ELF-1 (cell line): ENCODE results near the gene SCGB1C1.

ENCODE experiments used
- DNase-seq: peaks from one replicate; pipeline ENCODE4 v3.0.0-alpha.2; 2016; ENCODE audit warnings: low read depth, low spot score

SCGB1C1 gene

DNA sequence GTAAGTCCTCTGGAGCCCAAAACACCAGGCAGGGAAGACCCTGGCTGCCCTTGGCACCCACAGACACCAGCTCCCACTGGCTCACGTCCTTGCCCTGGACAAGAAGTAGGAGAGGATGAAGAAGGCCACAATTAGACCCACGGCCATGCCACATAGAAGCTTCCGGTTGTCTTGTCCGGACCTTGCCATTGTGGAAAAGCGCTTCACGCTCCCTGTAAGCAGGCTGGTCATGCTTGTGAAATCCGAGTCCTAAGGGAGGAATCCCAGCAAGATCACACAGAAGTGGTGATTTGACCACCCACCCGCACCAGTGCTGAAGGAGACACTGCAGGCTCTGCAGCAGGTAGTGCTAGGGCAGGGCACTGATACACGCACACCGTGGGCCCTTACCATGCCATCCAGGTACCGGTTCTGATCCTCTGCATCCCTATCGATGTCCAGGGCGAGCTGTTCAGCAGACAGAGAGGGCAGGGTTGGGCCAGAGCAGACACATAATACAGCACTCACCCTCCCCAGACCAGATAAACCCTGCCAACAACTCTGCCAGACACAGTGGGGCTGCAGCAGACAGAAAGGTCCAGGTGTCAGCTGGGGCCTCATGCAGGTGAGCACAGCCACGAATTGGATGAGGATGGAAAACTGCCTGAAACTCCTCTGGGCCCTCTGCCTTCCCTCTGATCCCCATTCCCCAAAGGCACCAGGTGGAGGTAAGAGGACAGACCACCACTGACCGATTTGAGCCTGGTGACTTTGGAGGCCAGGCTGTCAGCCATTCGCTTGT is 12.5 kb downstream of the SCGB1C1 start:
- no peak for DNase-seq

DNA sequence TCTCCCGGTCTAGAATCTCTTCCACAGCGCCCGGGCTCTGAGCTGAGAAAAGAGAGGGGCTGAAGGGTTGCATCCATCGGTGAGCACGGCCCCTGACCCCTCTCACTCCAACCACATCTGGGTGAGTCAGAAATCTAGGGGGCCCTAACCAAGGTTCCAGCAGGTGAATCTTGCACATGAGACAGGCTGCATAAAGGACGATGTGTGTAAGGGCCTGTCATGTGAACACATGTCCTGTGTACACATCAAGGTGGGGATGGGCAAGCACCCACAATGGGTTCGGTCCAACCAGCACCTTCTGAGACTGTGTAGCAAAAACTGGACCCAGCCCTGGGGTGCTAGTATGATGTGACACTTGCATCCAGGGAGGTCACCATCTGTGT is 13.1 kb downstream of the SCGB1C1 start:
- no peak for DNase-seq

DNA sequence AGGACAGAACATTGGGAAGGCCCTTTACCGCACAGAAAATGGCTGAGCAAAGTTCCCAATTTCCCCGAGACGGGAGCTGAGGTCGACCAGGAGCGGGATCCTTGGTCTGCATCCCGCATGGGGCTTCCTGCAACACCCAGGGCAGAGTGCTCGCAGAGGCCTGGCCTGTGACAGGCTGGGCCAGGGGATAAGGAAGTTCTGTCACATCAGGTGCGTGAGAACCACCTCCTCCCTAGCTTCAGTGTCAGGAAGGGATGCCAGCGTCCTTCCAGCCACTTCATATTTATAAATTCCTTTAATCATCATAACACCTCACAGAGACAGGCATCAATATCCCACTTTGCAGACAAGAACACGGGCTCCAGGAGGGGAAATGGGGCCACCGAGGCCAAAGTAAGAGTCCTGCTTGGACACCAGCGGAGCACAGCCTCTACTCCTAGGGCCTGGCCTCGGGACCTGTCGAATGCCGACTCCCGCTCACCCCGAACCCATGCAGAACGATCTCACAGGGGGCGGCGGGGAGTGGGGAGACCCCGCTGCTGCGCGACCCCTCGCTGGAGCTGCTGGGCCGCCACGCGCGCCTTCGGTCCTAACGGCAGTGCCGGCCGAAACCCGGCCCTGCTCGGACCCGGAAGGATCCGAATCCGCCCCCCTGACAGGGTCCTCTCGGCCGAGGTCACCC is 13.8 kb downstream of the SCGB1C1 start:
- no peak for DNase-seq

DNA sequence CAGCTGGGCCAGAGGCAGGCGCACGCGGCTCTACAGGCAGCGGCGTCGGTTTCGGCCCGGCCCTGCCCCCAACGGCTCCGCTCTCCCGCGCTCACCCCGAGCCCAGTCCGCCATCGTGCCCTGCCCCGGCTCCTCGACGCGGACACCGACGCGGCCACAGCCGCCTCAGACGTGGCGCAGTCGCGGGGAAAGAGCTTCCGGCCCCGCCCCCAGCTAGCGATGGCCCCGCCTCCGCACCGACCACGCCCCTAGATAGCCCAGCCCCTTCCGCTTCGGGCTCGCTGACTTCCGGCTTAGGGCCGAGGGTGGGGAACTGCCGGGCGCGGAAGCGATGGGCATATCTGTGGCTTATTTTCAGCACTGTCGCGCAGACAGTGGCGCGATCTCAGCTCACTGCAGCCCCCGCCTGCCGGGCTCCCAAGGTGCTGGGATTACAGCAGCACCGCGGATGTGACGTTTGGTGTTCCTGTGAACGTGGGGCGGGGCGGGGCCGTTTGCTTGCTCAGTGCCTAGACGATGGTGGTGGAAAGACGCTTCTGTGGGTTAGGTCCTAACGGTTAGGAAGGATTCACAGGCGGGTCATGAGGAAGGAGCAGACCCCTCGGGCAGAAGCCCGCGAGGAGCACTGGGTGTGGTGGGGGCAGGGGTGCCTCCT is 14.5 kb downstream of the SCGB1C1 start, which contains the start of the genes BET1L and RIC8A:
TSS of gene BET1L (minus strand) at position 192 of the 655 bp plus-strand sequence. CDS start at position 114, 78 bp downstream.
TSS of gene RIC8A (plus strand) at position 501 of the 655 bp plus-strand sequence. CDS start 1,147 bp downstream, outside the sequence.
- peak; percentile 99 for DNase-seq

- DNase-seq: no peak
Observed at GRCh38 chr11:207863-208180, 14.9 kb downstream of the SCGB1C1 start.

- DNase-seq: peak; percentile 77
Observed at GRCh38 chr11:208181-208916, 15.5 kb downstream of the SCGB1C1 start.

GRCh38 chr11:208917-209260 is 16.0 kb downstream of the SCGB1C1 start:
- no peak for DNase-seq

- no peak for DNase-seq
Observed at GRCh38 chr11:209275-210121, 16.6 kb downstream of the SCGB1C1 start.

GRCh38 chr11:210122-210802 is 17.4 kb downstream of the SCGB1C1 start:
- DNase-seq: peak; percentile 56

GRCh38 chr11:210803-211180 is 17.9 kb downstream of the SCGB1C1 start:
- no peak for DNase-seq

DNA sequence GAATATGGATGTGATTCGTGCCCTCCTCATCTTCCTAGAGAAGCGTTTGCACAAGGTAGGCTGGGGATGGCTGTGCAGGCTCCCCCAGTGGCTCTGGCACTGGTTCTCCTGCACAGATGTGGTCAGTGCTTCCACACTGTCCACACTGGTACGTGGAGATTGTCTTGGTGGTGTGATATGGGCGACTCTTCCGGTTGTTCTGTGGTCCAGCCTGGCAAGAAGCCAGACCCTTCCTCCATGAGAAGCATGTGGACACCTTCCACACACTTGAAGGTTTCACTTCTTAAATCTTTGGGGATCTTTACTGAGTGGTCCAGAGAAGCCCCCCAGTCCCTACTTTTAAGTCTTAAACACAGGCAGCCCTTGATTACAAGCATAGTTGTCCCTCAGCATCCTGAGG is 18.4 kb downstream of the SCGB1C1 start:
- no peak for DNase-seq

DNA sequence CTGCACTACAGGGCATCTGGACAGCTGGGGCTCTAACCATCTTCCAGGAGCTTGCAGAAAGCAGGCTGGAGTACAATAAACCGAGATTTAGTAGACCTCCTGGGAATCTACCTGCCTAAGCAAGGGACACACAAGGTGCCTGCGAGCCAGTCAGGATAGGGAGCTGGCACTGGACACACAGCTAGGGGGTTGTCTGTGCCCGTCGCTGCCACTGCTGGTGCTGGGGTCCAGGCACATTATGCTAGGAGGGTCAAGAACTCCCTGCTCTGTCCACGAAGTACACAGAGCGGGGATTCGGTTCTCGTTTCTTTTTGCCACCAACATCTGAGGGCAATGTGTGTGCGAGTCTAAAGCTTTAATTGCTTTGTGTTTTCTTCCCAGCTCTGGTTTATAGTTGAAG is 18.9 kb downstream of the SCGB1C1 start:
- no peak for DNase-seq

GRCh38 chr11:212150-213100 is 19.5 kb downstream of the SCGB1C1 start:
- no peak for DNase-seq

GRCh38 chr11:213111-213510 is 20.2 kb downstream of the SCGB1C1 start:
- no peak for DNase-seq

- no peak for DNase-seq
Observed at GRCh38 chr11:214083-214482, 21.2 kb downstream of the SCGB1C1 start.

GRCh38 chr11:215581-216037 is 22.7 kb downstream of the SCGB1C1 start:
- DNase-seq: no peak

DNA sequence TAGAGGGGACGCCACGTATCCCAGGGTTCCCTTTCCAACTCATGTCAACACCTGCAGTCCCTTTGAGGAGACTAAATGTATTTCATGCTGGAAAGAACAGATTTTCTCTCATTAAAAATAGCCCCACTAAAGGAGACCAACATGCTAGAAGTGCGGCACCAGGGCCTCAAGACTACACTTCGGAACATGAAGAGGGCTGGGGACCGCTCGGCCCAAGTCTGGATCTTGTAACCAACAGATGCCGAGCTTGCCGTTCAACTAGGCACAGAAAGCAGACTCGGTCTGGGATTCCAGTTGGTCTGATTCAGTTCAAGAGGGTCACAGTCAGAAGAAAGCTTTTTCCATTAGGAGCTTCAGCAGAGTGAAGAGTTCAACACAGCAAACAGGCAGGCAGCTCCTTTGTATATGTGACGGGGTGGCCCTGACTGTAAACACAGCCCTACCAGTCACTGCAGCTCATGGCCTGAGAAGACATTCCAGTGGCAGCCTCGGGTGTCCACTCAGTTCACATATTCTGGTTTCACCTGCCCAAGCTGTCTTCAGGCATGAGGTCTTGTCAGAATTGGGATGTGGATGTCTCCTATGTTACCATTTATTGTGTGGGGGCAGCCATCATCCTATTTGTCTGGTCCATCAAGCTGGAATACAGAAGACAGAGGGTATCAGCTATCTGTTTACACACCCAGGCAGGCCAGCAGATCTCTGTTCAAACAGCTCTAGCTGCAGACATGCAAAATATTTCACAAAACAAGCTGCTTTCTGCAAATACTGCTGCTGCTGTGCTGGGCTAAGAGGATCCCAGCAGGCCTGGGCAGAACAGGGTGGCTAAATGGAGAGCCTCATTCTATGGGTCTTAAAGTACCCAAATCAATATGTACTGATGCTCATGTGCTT is 23.4 kb downstream of the SCGB1C1 start:
- no peak for DNase-seq

DNA sequence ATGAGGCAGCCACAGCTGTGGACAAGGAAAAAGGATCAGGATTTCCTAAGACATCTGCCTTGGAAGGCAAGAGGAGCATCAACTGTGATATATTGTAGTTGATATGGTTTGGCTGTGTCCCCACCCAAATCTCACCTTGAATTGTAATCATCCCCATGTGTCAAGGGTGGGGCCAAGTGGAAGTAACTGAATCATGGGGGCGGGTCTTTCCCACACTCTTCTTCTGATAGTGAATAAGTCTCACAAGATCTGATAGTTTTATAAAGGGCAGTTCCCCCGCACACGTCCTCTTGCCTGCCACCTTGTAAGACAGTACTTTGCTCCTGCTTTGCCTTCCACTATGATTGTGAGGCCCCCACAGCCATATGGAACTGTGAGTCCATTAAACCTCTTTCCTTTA is 24.8 kb downstream of the SCGB1C1 start:
- no peak for DNase-seq
